Bone marrow (tissue), 2 donors: ENCODE results near the gene DERL3.

Experiments
- DNase-seq, 2 donors: peaks; one replicate each; lab custom pipeline; 2025; lab: John Stamatoyannopoulos, UW

The DERL3 gene

DNA sequence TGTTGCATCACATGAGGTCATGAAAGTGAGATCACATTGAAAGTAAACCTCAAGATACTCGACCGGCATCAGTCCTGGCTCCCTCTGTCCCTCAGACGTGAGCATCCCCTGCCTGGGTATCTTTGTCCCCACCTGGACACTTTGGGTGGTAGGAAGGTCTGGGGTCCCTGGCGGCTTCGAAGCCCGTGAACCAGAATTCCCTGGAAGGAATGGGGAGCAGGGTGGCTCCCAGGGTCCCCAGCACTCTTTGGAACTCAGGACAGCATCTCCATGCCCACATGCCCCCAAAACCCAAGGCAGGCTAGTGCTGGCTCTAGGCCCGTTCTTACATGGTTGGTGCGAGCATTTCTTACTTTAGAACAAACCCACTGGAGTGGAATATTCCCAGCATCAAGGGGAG lies 7.5 kb downstream of the DERL3 start:
- DNase-seq, result no peak

DNA sequence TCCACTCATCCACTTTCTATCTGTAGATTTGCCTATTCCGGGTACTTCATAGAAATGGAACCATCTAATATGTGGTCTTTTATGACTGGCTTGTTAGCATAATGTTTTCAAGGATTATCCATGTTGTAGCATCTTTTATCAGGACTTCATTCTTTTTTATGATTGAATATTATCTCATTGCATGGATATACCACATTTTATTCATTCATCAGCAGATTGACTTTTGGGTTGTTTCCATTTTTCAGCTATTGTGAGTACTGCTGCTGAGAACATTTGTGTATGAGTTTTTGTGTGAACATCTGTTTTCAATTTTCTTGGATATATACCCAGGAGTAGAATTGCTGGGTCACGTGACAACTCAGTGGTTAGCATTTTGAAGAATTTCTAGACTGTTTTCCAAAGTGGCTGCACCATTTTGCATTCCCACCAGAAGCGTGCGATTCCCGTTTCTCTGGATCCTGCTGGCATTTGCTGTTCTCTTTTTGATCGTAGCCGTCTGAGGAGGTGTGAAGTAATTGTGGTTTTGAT lies 8.9 kb downstream of the DERL3 start:
- DNase-seq, result no peak

DNA sequence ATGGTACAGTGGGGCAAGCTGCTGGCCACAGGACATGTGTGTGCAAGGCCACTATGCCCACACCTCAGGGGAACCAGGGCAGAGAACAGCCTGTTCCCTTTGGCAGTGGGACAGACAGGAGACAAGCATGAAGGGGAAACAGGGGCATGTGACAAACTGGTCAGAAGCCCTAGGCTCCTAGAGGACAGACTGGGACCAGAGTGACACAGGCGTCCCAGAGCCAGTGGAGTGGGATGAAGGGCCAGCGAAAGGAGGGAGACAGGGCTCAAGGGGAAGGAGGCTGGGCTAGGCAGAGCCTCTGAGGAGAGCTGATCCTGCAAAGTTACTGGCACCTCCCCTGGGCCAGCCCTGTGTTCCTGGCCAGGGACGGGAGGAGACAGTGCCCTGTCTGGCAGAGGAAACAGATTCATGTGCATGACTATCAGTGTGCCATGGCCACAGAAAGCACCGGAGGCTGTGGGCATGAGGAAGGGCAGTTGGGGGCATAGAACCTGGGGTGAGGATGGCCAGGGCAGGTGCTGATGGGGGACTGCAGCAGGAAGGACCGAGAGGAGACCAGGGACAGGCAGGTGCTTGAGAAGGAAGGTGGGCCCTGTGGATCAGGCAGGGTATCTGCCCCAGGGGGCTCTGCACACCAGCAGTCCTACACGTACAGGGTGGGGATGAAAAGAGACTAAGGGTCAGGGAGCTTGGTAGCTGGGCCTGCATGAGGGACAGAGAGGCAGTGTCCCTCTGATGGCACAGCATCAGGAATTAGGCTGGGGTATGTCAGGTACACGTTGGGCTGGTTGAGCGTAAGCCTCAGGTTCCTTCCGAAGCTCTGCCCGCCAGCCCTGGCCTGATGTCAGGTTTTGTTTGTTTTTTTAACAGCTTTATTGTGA lies 9.8 kb downstream of the DERL3 start:
- no peak for DNase-seq

DNA sequence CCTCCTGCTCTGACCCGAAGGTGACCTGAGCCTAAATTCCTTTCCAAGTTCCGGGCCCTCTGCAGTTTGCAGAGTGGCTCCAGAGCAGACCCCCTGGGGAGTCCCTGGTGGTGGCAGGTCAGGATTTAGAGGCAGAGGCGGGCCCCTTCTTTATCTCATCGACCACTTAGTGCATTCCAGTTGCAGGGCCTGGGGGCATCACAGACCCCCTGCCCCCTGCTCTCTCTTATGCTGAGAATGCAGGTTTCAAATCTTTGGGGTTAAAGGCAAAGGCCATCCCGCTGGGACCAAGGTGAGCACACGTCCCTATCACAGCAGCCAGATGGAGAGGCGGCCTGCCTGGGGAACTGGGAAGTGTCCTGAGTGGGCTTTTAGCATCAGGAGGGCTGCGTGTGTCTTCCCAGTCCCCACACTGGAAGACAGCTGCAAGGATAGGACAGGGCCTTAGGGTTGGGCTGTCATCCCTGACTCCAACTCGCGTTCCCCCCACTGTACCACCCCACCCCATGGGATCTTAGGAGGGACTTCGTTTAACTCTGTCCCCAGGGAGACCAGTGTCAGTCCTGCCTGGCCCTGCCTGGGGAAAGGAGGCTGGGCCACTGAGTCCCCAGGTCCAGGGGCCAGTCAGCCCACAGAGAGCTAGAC lies 11.3 kb downstream of the DERL3 start:
- DNase-seq, result no peak

DNA sequence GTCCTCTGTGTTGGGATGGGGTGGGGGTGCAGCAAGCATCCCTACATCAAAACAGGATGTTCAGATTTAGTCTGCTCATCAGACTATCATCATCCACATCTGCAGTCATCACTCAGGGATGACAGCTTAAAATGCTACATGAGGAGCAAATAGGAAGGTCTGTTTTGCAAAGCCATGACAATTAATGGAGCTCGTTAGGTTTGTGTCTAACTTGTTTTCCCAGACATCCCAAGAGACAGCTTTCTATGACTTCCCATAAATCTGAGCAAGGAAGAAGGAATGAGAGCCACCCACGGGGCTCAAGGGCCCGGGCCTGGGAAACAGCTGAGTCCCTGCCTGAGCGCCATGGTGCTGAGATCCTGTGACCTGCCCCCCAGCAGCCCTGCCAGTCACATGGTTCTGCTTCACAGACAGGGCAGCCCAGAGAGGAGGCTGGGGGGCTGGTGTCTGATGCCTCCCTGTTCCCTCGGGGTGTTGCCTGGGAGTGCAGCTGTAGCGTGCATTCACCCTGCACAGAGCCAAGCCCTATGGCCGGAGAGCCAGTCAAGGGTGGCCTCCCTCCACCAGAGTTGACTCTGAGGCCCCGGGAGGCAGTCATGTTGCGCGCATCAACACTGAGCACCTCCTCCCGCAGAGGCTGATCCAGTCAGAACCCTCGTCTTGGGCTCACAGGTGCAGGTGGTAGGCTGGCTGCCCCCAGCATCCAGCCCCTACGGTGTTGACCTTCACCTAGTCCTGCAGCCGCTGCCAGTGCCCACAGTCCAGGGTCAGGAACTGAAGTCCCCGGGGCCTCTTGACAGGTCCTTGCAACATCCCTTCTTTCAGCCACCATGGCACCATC lies 12.1 kb downstream of the DERL3 start:
- DNase-seq, result no peak

DNA sequence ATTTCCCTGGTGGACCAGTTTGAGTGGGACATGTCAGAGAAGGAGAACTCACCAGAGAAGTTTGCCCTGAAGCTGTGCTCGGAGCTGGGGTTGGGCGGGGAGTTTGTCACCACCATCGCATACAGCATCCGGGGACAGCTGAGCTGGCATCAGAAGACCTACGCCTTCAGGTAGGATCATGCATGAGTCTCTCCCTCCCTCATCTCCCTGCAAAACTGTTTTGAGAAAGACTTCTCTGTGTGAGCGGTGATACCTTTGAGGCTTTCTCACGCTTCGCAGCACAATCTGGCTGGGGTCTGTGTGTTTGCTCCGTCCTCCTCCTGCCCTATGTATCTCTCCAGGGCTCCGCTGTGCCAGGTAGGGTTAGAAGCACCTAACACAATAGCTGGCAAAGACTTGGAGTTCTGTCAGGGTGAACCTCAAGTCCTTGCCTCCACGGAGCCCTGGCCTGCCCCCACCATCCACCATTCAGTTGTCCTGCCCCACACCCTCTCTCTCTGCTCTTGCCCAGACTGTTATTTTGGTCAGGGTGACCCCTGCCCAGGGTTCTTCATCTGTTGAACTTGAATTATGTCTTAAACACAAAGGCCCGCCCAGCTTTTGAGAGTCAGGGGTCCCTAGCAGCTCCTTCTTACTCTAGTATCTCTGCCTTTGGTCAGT lies 13.4 kb downstream of the DERL3 start:
- DNase-seq, result no peak

DNA sequence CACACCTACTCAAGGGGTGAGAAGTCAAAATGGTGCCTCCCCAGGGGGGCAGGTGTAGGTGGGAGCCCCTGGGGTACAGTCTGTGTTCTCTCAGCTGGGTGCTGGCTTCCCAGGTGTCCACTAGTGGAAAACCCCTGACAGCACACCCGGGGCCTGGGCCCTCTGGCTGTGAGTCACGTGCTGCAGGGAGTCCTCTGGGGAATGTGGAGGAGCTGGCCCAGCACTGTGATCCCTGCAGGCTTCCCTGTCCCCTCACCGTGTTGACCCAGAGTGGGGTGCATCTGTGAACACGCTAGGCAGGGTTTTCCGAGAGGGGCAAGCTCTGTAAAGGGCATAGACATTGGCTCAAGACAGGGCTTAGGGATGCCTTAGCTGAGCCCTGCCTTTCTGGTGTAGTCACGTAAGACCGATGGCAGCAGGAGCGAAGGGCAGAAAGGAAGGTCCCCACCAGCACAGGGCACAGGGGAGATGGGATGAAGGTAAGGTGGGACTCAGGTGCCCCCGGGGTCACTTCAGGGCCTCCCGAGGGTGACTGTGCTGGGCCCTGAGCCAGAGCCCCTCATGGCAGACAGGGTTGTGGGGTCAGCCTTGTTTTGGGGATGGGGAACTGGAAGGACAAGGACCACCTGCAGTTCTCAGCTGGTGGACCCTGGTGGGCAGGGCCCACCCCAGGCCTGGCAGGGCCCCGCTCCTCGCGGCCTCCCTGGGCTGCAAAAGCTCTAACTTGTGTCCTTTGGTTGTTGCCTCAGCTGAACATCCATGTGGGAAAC lies 14.1 kb downstream of the DERL3 start:
- no peak for DNase-seq

DNA sequence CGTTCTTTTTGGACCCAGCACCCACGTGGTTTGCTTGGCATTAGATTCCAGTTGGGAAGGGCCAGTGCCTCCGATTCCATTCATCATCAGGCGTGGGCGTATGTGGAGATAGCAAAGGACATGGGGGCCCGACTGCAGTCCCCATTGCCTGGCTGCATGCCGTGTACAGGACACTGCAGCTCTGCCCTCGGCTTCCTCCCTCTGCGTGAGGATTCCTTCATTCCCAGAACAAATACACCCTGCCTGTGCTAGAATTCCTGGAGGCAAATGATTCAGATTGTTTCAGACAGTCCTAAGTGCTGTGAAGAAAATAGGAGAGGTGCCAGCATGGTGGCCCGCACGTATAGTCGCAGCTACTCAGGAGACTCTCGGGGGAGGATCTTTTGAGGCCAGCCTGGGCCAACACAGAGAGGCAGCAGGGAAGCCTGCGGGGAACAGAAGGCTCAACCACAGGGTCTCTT lies 15.4 kb downstream of the DERL3 start:
- DNase-seq, result no peak

DNA sequence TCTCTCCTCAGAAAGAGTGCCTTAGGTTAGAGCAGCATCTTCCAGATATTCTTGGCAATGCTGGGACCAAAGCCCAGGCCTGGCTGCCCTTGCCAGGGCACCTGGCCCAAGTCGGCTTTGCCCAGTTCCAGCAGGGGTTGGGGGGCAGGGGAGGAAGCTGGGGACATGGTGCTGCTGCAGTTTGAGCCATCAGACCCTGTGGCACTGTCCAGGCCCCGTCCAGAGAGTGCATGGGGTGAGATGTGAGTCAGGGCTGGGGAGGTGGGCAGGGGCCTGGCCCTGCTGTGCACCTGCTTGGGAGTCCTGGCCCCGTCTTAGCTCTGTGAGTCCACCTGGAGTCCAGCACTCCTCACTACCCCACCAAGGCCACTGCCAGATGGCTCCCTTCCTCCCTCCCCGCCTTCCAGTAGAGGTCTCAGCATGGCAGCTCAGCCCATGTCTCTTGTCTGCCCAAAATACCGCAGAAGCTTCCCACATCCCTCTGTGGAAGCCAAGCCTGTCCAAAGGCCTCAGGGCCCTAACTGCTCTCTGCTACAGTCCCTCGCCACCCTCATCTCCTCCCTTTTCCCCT lies 16.6 kb downstream of the DERL3 start:
- no peak for DNase-seq

DNA sequence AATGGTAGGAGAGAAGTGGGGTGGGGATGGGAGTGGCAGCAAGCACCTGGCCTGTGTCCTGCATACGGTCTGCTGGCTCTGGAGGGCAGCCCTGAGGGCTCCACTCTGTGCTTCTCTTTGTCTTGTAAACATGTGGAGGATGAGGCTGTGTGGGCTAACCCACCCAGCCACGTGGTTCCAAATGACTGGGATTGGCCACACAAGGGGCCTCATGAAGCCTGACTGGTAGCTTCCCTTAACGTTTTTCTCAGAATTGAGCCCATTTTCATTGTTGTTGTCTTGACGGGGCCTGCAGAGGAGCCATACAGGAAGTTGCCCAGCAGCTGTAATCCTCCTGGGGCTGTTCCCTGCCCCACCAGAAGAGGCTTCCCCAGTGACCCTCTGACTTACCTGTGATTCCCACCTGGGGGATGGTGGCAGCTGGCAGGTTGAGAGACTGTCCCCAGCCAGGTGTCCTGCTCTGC lies 18.0 kb downstream of the DERL3 start:
- DNase-seq, result no peak

DNA sequence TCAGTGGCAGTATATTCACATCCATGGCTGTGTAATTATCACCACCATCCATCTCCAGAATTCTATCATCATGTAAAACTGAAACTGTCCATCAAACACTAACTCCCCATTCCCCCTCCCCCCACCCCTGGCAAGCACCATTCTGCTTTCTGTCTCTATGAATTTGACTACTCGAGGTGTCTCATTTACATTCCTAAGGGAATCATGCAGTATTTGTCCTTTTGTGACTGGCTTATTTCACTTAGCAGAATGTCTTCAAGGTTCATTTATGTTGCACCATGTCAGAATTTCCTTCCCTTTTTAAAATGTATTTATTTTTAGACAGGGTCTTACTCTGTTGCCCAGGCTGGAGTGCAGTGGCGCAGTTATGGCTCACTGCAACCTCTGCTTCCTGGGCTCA lies 20.3 kb downstream of the DERL3 start:
- no peak for DNase-seq

DNA sequence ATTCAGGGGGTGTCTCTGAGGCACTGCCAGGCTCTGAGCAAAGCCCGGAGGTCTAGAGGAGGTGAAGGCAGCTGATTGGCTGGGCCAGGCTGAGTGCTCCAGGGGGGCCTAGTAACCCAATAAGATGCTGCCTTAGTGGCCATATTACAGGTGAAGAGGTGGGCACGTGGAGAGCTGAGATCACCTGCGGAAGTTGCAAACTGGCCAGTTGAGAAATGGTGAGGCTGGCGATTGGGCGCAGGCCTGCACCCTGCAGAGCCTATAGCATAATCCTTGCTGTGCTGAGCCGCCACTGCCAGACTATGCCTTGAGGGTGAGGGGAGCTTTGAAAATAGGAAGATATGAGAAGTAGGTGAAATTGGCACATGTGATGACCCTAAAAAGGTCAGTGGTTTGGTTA lies 21.7 kb downstream of the DERL3 start:
- DNase-seq, result no peak

DNA sequence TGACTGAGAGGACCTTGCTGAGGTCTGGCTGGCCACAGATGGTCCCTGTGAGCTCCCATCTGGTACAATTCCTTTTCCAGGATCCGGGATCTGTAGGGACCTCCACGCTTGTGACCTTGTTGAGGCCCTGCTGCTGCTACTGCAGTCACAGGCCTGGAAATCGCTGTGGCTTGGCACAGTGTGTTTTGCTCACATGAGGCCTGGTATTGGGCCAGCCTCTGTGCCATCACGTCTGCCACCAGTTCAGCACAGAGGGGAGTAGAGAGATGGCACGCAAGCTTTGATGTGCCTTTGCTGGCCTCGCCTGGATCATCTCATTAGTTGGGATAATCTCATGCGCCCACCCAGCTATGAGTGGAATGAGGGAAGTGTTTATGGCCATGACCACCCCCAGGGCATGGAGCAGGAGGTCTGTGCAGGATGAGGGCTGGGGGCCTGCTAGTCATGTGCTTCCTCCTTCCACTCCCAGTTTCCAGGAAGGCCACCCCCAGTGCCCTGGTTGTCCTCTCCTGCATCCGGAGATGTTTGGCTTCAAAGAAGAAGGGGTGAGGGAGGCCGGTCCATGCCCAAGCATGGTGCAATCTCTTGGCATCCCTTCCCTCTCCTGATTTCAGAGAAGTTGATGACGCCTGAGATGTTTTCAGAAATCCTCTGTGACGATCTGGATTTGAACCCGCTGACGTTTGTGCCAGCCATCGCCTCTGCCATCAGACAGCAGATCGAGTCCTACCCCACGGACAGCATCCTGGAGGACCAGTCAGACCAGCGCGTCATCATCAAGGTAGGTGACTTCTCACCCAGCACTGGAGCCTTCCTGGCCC lies 22.4 kb downstream of the DERL3 start:
- DNase-seq, result no peak

DNA sequence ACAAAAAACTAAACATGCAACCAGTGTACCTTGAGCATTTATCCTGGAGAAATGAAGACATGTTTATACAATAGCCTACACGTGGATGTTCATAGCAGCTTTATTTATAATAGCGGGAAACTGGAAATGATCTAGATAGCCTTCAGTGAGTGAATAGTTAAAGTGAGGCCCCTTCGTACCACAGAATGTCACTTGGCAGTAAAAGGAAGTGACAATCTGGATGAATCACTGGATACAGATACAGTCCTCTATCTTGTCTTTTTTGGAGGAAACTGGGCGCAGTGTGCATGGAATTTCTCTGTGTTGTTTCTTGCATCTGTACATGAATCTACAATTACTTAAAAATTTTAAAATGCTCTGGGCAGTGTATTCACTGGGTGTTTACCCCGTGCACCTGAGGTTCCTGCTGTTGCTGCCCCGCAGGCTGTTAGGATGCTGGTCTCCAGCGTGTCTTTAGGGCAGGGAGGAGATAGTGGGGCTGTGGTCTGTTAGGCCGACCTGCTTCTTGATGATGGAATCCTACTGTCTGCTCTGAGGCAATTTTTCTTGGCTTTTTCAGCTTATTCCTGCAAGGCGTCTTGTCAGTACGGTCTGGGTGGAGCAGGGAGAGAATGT lies 23.2 kb downstream of the DERL3 start:
- no peak for DNase-seq

DNA sequence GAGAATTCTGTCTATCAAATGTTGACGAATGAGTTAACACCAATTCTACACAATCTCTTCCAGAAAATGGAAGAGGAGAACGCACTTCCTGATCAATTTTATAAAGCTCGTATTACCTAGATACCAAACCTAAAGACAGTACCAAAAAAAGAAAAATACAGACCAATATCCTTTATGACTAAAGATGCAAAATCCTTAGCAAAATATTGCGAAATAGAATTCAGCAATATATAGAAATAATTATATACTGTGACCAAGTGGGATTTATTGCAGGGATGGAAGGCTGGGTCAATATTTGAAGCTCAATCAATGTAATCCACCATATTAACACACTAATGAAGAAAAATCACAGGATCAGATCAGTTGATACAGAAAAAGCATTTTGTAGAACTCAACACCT lies 26.4 kb downstream of the DERL3 start:
- DNase-seq, result no peak

DNA sequence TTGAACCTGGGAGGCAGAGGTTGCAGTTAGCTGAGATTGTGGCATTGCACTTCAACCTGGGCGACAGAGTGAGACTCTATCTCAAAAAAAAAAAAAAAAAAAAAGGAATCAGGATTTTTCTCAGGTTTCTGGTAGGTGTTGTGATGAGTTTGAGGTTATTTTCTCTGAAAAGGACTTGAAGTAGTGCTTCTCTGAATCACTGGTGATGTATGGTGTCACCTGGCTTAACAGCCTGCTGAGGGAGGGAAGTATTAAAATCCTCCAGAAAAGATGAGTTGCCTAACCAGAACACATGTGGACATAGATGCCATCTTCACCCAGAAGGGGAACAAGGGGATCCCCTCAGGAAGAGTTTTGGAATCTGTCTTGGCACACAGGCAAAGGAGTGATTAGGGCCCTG lies 32.0 kb downstream of the DERL3 start:
- DNase-seq, result no peak

DNA sequence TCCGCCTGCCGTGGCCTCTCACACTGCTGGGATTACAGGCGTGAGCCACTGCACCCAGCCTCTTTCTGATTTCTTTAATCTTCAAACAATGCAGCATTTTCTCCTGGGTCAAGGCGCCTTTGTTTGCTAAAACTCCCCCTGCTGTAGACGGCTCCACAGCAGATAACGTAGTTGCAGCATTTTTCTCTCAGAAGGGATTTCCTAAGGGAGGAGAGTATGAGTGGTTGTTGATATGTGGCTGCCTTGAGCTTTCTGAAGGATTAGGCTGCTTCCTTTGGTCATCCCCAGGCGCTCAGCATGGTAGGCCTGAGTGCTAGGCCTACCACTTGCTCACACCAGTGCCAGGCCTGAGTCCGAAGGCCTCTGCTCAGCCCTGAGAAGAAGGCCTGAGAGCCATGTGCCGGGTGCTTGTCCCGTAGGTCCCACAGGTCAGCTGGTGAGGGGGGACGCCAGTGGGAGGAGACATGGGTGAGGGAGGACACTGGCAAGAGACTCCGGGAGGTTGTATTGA lies 34.0 kb downstream of the DERL3 start:
- no peak for DNase-seq

DNA sequence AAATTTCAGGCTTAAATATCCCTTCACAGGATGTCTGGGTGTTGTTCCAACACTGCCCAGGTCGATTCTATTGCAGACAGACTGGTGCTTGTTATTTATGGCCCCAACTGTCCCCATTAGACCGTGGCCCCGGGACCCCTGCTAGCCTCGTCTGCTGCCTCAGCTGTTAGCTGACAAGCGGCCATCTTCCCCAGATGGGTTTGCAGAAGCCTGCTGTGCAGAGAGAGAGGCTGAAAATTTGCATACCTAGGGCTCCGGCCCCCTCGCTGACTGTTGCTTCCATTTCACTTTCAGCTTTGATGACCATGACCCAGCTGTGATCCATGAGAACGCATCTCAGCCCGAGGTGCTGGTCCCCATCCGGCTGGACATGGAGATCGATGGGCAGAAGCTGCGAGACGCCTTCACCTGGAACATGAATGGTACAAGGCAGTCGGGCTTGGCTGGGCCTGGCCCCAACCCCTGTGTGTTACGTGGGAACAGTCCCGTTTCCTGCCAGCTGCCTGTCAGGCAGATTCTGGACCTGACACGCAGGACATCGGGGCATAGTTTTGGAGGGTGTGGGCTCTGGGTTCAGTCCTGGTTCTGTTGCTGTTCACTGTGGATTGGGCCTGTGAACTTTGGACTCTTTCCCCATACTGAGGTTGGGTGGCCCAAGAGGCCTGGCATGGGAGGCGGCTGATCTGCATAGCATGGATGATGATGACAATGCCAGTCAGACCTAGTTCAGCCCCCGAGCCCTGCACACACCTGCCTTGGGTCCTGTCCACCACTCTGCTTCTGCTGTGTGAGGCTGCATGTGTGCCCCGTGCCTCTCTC lies 35.6 kb downstream of the DERL3 start:
- DNase-seq, result no peak
